PFSK-1 (cell line): ENCODE measurements around the gene NRM.

Experiments
- POLR2AphosphoS5 ChIP-seq: IDR thresholded peaks from 2 replicates; pipeline ENCODE4 v1.6.1; 2012; ENCODE audit warnings: low read depth, mild to moderate bottlenecking, control low read depth, low read length, moderate library complexity
- SIN3A ChIP-seq: IDR thresholded peaks from 2 replicates; pipeline ENCODE4 v1.6.1; 2012; ENCODE audit warnings: mild to moderate bottlenecking, low read length, moderate library complexity, borderline replicate concordance; ENCODE audit not compliant: insufficient read depth
- TAF1 ChIP-seq: IDR thresholded peaks from 2 replicates; pipeline ENCODE4 v1.6.1; 2012; ENCODE audit warnings: low read length, control low read depth, borderline replicate concordance; ENCODE audit not compliant: insufficient read depth

- TF ChIP-seq TAF1 (peak; percentile 66; the same call in 1 of the 2 replicates), POLR2AphosphoS5 (peak; percentile 82), SIN3A (no peak)
Measured at GRCh38 chr6:30647242-30648116, 43.3 kb downstream of the NRM start.
